SK-N-SH (cell line): ENCODE measurements around the gene ZNF646. TPM values are rescaled to one million over a fixed set of nuclear protein-coding genes. Genes with fewer than 3 reads are reported as not detected.

Experiments
- CTCF ChIA-PET: fragments of 300-600, 350-600 bp; formaldehyde crosslinking; extraction: SDS; loops from one replicate; lab custom pipeline; 2021; lab: Yijun Ruan, JAX
- POLR2A ChIA-PET: fragments of 350-600 bp; sonication (Branson Sonifier 250); formaldehyde crosslinking; extraction: SDS; loops from one replicate; lab custom pipeline; 2020; ENCODE audit warnings: antibody characterized with exemption, inconsistent platforms; lab: Yijun Ruan, JAX
- DNase-seq: peaks from one replicate; pipeline ENCODE4 v3.0.0; 2012
- H2AFZ ChIP-seq: fragments of 200-600 bp; sonication (generic); 2 replicates; pipeline ENCODE4 v1.8.1; 2016; ENCODE audit warnings: antibody characterized with exemption, mild to moderate bottlenecking, low read depth
- H3F3A ChIP-seq: fragments of 200-600 bp; sonication (generic); replicated peaks from 2 replicates; pipeline ENCODE3; 2016; ENCODE audit warnings: antibody characterized with exemption, mild to moderate bottlenecking; ENCODE audit not compliant: insufficient read depth
- H3K27ac ChIP-seq, 2 experiments: fragments of 200-500 bp in 1 of 2; fragments of 200-600 bp in 1 of 2; sonication (Bioruptor generic) in 1 of 2; sonication (generic), shearing (Covaris generic) in 1 of 2; 2 replicates each; pipeline versions ENCODE4 v1.5.1 to v1.6.1; 2014 to 2016; ENCODE audit warnings: low read depth in 2 of 2, inconsistent platforms in 1 of 2, low read length in 1 of 2, mild to moderate bottlenecking in 1 of 2, mixed read lengths in 1 of 2
- H3K27me3 ChIP-seq: fragments of 200-600 bp; sonication (generic), shearing (Covaris generic); 2 replicates; pipeline ENCODE4 v1.6.1; 2016; ENCODE audit warnings: mixed run types; ENCODE audit not compliant: insufficient read depth
- H3K36me3 ChIP-seq, 2 experiments: fragments of 200-500 bp in 1 of 2; fragments of 200-600 bp in 1 of 2; sonication (Bioruptor generic) in 1 of 2; sonication (generic) in 1 of 2; replicated peaks in 1 of 2; 2 replicates each; pipeline versions ENCODE3 to v1.5.1; 2014 to 2016; ENCODE audit warnings: low read length in 1 of 2, mild to moderate bottlenecking in 1 of 2; ENCODE audit not compliant: insufficient read depth in 2 of 2, control insufficient read depth in 1 of 2
- H3K4me1 ChIP-seq, 2 experiments: fragments of 200-500 bp in 1 of 2; fragments of 200-600 bp in 1 of 2; sonication (Bioruptor generic) in 1 of 2; sonication (generic), shearing (Covaris generic) in 1 of 2; 2 replicates each; pipeline versions ENCODE4 v1.5.1 to v1.6.1; 2014 to 2016; ENCODE audit warnings: low read depth in 1 of 2, low read length in 1 of 2, mixed run types in 1 of 2; ENCODE audit not compliant: insufficient read depth in 2 of 2, control insufficient read depth in 1 of 2
- H3K4me2 ChIP-seq: fragments of 200-600 bp; sonication (generic), shearing (Covaris generic); 2 replicates; pipeline ENCODE4 v1.6.1; 2017; ENCODE audit warnings: mixed run types
- H3K4me3 ChIP-seq, 2 experiments: fragments of 200-500 bp in 1 of 2; fragments of 200-600 bp in 1 of 2; sonication (Bioruptor generic) in 1 of 2; sonication (generic), shearing (Covaris generic) in 1 of 2; 2 replicates each; pipeline versions ENCODE4 v1.5.1 to v1.8.1; 2014 to 2016; ENCODE audit warnings: low read depth in 2 of 2, inconsistent platforms in 1 of 2, low read length in 1 of 2, mild to moderate bottlenecking in 1 of 2, mixed read lengths in 1 of 2, moderate library complexity in 1 of 2
- H3K79me2 ChIP-seq: fragments of 200-600 bp; sonication (generic); 2 replicates; pipeline ENCODE4 v1.8.1; 2017; ENCODE audit warnings: mild to moderate bottlenecking; ENCODE audit not compliant: insufficient read depth
- H3K9ac ChIP-seq: fragments of 200-600 bp; sonication (generic); 2 replicates; pipeline ENCODE4 v1.6.1; 2017; ENCODE audit warnings: mixed run types
- H3K9me2 ChIP-seq: fragments of 200-600 bp; sonication (generic); 2 replicates; pipeline ENCODE4 v1.6.1; 2017; ENCODE audit warnings: mixed run types
- H3K9me3 ChIP-seq: fragments of 200-600 bp; sonication (generic); 2 replicates; pipeline ENCODE4 v1.6.1; 2017; ENCODE audit warnings: mixed run types, mild to moderate bottlenecking, moderate library complexity
- H4K20me1 ChIP-seq: fragments of 200-600 bp; sonication (generic); 2 replicates; pipeline ENCODE4 v1.6.1; 2017; ENCODE audit warnings: mild to moderate bottlenecking, mixed run types; ENCODE audit not compliant: insufficient read depth
- EP300 ChIP-seq, 2 experiments: IDR thresholded peaks; 2 replicates each; pipeline versions ENCODE4 v1.4.0 to v1.6.1; 2012; ENCODE audit warnings: borderline replicate concordance in 1 of 2, low read depth in 1 of 2, low read length in 1 of 2
- GATA2 ChIP-seq: sonication (generic); formaldehyde crosslinking; IDR thresholded peaks from 2 replicates; pipeline ENCODE4 v1.5.0; 2020; ENCODE audit warnings: mild to moderate bottlenecking, missing genetic modification reagents
- RAD21 ChIP-seq: IDR thresholded peaks from 2 replicates; pipeline ENCODE4 v1.6.1; 2012; ENCODE audit warnings: mild to moderate bottlenecking, low read length
- REST ChIP-seq: IDR thresholded peaks from 2 replicates; pipeline ENCODE4 v1.6.1; 2012; ENCODE audit warnings: mild to moderate bottlenecking, low read depth, low read length, moderate library complexity
- SIN3A ChIP-seq: IDR thresholded peaks from 2 replicates; pipeline ENCODE4 v1.6.1; 2012; ENCODE audit warnings: low read depth, mild to moderate bottlenecking, low read length, moderate library complexity, borderline replicate concordance
- TCF12 ChIP-seq: IDR thresholded peaks from 2 replicates; pipeline ENCODE4 v1.4.0; 2012
- TEAD4 ChIP-seq: IDR thresholded peaks from 2 replicates; pipeline ENCODE4 v1.4.0; 2012; ENCODE audit warnings: mild to moderate bottlenecking, borderline replicate concordance; ENCODE audit not compliant: insufficient read depth
- USF2 ChIP-seq: fragments of 150-350 bp; IDR thresholded peaks from 2 replicates; pipeline ENCODE4 v1.6.1; 2017; ENCODE audit warnings: antibody characterized with exemption, low read length, low read depth, borderline replicate concordance
- YY1 ChIP-seq: IDR thresholded peaks from 2 replicates; pipeline ENCODE4 v1.4.0; 2012; ENCODE audit warnings: low read depth, mild to moderate bottlenecking
- WGBS: methylation state at CpG from one replicate; pipeline ENCODE4 v1.1.6; 2017; ENCODE audit warnings: low lambda C conversion rate; 5-methylcytosine and 5-hydroxymethylcytosine counted together
- polyA plus RNA-seq, 3 experiments: library from polyadenylated mRNA; depleted of rRNA; stranded (reverse); fragments of >200 nt; gene quantifications; 2 replicates each; pipeline ENCODE4 v1.2.3, GENCODE V29; 2012
- TF ChIP-seq, protein P1 (sequence below): fragments of 150-350 bp; IDR thresholded peaks from 2 replicates; pipeline ENCODE4 v1.6.1; 2016; ENCODE audit warnings: mild to moderate bottlenecking, low read depth, low read length

Gene ZNF646
- polyA plus RNA-seq, 1 of the 3 experiments (the other 2 are of a cell fraction): 3.4 TPM

- Histone ChIP-seq H3K4me1 (peaks cover 0 to 20% of the 10 kb centered on the region in 2 experiments; a peak in 1 of 4 replicates), H3K9me2 (no peaks in the 10 kb centered on the region), H3K79me2 (no peaks in the 10 kb centered on the region), H3K4me3 (no peak overlapping the region), H3K4me2 (no peak overlapping the region), H3K9ac (no peak overlapping the region), H3F3A (no peaks in the 10 kb centered on the region), H3K9me3 (no peaks in the 10 kb centered on the region), H3K27me3 (no peaks in the 10 kb centered on the region), H2AFZ (no peak overlapping the region), H3K36me3 (peaks cover 0 to 13% of the 10 kb centered on the region in 2 experiments), H4K20me1 (no peaks in the 10 kb centered on the region), H3K27ac (no peak overlapping the region)
- DNase-seq: no peak
- POLR2A ChIA-PET: interaction anchor here (0.9 to 1.9 kb wide), 3 partner anchors 9 to 13 kb away, joined by 3 to 4 read pairs (median 4); partner anchors contain the start of gene KAT8
- 100% methylated on average over 3 of the region's 10 CpGs for WGBS
- CTCF ChIA-PET: interaction anchor here (3.9 kb wide), 1 partner anchor 12 kb away, joined by 17 read pairs; no protein-coding TSS in a partner anchor
- TF ChIP-seq TCF12 (no peak), USF2 (no peak), GATA2 (CRISPR knock-in tag) (no peak), RAD21 (no peak), REST (no peak), SIN3A (no peak), YY1 (no peak), TEAD4 (no peak), EP300 (IDR thresholded peaks at IDR 0.05; ENCODE audit: borderline replicate concordance in 1 of 2, low read depth in 1 of 2, low read length in 1 of 2) (no peak)
- TF ChIP-seq, protein P1, sequence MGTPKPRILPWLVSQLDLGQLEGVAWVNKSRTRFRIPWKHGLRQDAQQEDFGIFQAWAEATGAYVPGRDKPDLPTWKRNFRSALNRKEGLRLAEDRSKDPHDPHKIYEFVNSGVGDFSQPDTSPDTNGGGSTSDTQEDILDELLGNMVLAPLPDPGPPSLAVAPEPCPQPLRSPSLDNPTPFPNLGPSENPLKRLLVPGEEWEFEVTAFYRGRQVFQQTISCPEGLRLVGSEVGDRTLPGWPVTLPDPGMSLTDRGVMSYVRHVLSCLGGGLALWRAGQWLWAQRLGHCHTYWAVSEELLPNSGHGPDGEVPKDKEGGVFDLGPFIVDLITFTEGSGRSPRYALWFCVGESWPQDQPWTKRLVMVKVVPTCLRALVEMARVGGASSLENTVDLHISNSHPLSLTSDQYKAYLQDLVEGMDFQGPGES: no peak
Observed at GRCh38 chr16:31130336-31130891, 56.2 kb downstream of the ZNF646 start.
